Measurements from ENCODE around the gene KRTAP3-3.
"Not testable (repeated sequence)": the region's sequence is repeated elsewhere in the genome, so short reads cannot be mapped to it uniquely, and the experiment has no call there.

KRTAP3-3 gene

GRCh38 chr17:40993839-40994238 lies at the start of gene KRTAP3-3:
TSS of gene KRTAP3-3 (minus strand) at chr17:40994164. CDS start at chr17:40994097, 67 bp downstream.
- no peaks in the 10 kb centered on the region for H3K9me2 ChIP-seq (replicated peaks; ENCODE audit: control insufficient read depth, low read length)
- peaks cover 30% of the 10 kb centered on the region for H3K27me3 ChIP-seq (ENCODE audit: control insufficient read depth, low read length)
- H4K20me1 ChIP-seq (ENCODE audit: control insufficient read depth, insufficient read depth, low read depth, low read length) = no peaks in the 10 kb centered on the region
- no peak within 1 kb of the TSS for H3K4me2 ChIP-seq (ENCODE audit: low read length)
- H3F3A ChIP-seq (ENCODE audit: control insufficient read depth, insufficient read depth) = no peaks in the 10 kb centered on the region
- H3K27ac ChIP-seq (ENCODE audit: low read depth, low read length) = no peak within 1 kb of the TSS
- H3K79me2 ChIP-seq (ENCODE audit: control insufficient read depth, low read length) = no peaks in the 10 kb centered on the region
- H3K9me3 ChIP-seq (ENCODE audit: control insufficient read depth, insufficient read depth, low read length) = no peaks in the 10 kb centered on the region
- TF ChIP-seq CTCF (IDR thresholded peaks at IDR 0.05; ENCODE audit: low read depth, low read length, poor library complexity, severe bottlenecking) (no peak), EZH2phosphoT487 (IDR thresholded peaks at IDR 0.05; ENCODE audit: borderline replicate concordance, low read length) (no peak)
- no peak within 1 kb of the TSS for H3K4me3 ChIP-seq (ENCODE audit: low read length)
- no peaks in the 10 kb centered on the region for H3K4me1 ChIP-seq (ENCODE audit: control insufficient read depth, low read length)
- H3K36me3 ChIP-seq (ENCODE audit: control insufficient read depth, low read length) = no peaks in the 10 kb centered on the region

- no peaks in the 10 kb centered on the region for H3K9me2 ChIP-seq (replicated peaks; ENCODE audit: control insufficient read depth, low read length)
- TF ChIP-seq CTCF (IDR thresholded peaks at IDR 0.05; ENCODE audit: low read depth, low read length, poor library complexity, severe bottlenecking) = no peak
- TF ChIP-seq EZH2phosphoT487 (IDR thresholded peaks at IDR 0.05; ENCODE audit: borderline replicate concordance, low read length) = no peak
Measured at GRCh38 chr17:41042953-41043352, 49.0 kb upstream of the KRTAP3-3 start.

GRCh38 chr17:41040783-41041571 lies 47.0 kb upstream of the KRTAP3-3 start, which contains the start of gene KRTAP1-1:
TSS of gene KRTAP1-1 (minus strand) at chr17:41041450. CDS start at chr17:41041397, 53 bp downstream.
- H3K27ac ChIP-seq (ENCODE audit: low read depth, low read length); H3K9me3 ChIP-seq (ENCODE audit: control insufficient read depth, insufficient read depth, low read length); H3K4me1 ChIP-seq (ENCODE audit: control insufficient read depth, low read length); H3F3A ChIP-seq (ENCODE audit: control insufficient read depth, insufficient read depth); H3K27me3 ChIP-seq (ENCODE audit: control insufficient read depth, low read length); H3K4me3 ChIP-seq (ENCODE audit: low read length); H3K4me2 ChIP-seq (ENCODE audit: low read length); H4K20me1 ChIP-seq (ENCODE audit: control insufficient read depth, insufficient read depth, low read depth, low read length); H3K79me2 ChIP-seq (ENCODE audit: control insufficient read depth, low read length); H3K36me3 ChIP-seq (ENCODE audit: control insufficient read depth, low read length); H3K9me2 ChIP-seq (replicated peaks; ENCODE audit: control insufficient read depth, low read length): not testable (repeated sequence)

More at GRCh38 chr17:41042953-41043352, 49.0 kb upstream of the KRTAP3-3 start:
- Histone ChIP-seq H3K4me3 (ENCODE audit: low read length) (no peak overlapping the region), H3K9me3 (ENCODE audit: control insufficient read depth, insufficient read depth, low read length) (no peaks in the 10 kb centered on the region), H3K27me3 (ENCODE audit: control insufficient read depth, low read length) (no peaks in the 10 kb centered on the region; the same call in 1 of the 2 replicates), H3K27ac (ENCODE audit: low read depth, low read length) (no peak overlapping the region), H3K4me1 (ENCODE audit: control insufficient read depth, low read length) (peaks cover 8% of the 10 kb centered on the region), H3K36me3 (ENCODE audit: control insufficient read depth, low read length) (no peaks in the 10 kb centered on the region), H3K4me2 (ENCODE audit: low read length) (no peak overlapping the region), H3F3A (ENCODE audit: control insufficient read depth, insufficient read depth) (no peaks in the 10 kb centered on the region), H4K20me1 (ENCODE audit: control insufficient read depth, insufficient read depth, low read depth, low read length) (no peaks in the 10 kb centered on the region), H3K79me2 (ENCODE audit: control insufficient read depth, low read length) (no peaks in the 10 kb centered on the region)

- Histone ChIP-seq H3K27ac (ENCODE audit: low read depth, low read length) (no peak overlapping the region), H3K4me1 (ENCODE audit: control insufficient read depth, low read length) (no peaks in the 10 kb centered on the region), H3K4me2 (ENCODE audit: low read length) (no peak overlapping the region), H4K20me1 (ENCODE audit: control insufficient read depth, insufficient read depth, low read depth, low read length) (no peaks in the 10 kb centered on the region), H3K36me3 (ENCODE audit: control insufficient read depth, low read length) (no peaks in the 10 kb centered on the region), H3K9me3 (ENCODE audit: control insufficient read depth, insufficient read depth, low read length) (no peaks in the 10 kb centered on the region), H3K79me2 (ENCODE audit: control insufficient read depth, low read length) (no peaks in the 10 kb centered on the region), H3K9me2 (replicated peaks; ENCODE audit: control insufficient read depth, low read length) (no peaks in the 10 kb centered on the region), H3K27me3 (ENCODE audit: control insufficient read depth, low read length) (peaks cover 7% of the 10 kb centered on the region), H3K4me3 (ENCODE audit: low read length) (no peak overlapping the region), H3F3A (ENCODE audit: control insufficient read depth, insufficient read depth) (no peaks in the 10 kb centered on the region)
- TF ChIP-seq EZH2phosphoT487 (IDR thresholded peaks at IDR 0.05; ENCODE audit: borderline replicate concordance, low read length) (no peak), CTCF (IDR thresholded peaks at IDR 0.05; ENCODE audit: low read depth, low read length, poor library complexity, severe bottlenecking) (no peak)
Measured at GRCh38 chr17:41037853-41038350, 43.9 kb upstream of the KRTAP3-3 start.

- H3K4me2 ChIP-seq (ENCODE audit: low read length); H3K9me2 ChIP-seq (replicated peaks; ENCODE audit: control insufficient read depth, low read length): not testable (repeated sequence)
Measured at GRCh38 chr17:41034346-41034935, 40.5 kb upstream of the KRTAP3-3 start, which contains the start of gene KRTAP1-3. TSS of gene KRTAP1-3 (minus strand) at chr17:41034874. CDS start at chr17:41034821, 53 bp downstream.

More at GRCh38 chr17:41034346-41034935, 40.5 kb upstream of the KRTAP3-3 start, which contains the start of gene KRTAP1-3:
- H3K27me3 ChIP-seq (ENCODE audit: control insufficient read depth, low read length); H3K27ac ChIP-seq (ENCODE audit: low read depth, low read length); H3F3A ChIP-seq (ENCODE audit: control insufficient read depth, insufficient read depth); H3K9me3 ChIP-seq (ENCODE audit: control insufficient read depth, insufficient read depth, low read length); H3K79me2 ChIP-seq (ENCODE audit: control insufficient read depth, low read length); H3K4me1 ChIP-seq (ENCODE audit: control insufficient read depth, low read length); H3K4me3 ChIP-seq (ENCODE audit: low read length); H3K36me3 ChIP-seq (ENCODE audit: control insufficient read depth, low read length); H4K20me1 ChIP-seq (ENCODE audit: control insufficient read depth, insufficient read depth, low read depth, low read length): not testable (repeated sequence)

Measured in DOHH2 (cell line).